ENCODE measurements around the gene RGS10.

The RGS10 gene

DNA sequence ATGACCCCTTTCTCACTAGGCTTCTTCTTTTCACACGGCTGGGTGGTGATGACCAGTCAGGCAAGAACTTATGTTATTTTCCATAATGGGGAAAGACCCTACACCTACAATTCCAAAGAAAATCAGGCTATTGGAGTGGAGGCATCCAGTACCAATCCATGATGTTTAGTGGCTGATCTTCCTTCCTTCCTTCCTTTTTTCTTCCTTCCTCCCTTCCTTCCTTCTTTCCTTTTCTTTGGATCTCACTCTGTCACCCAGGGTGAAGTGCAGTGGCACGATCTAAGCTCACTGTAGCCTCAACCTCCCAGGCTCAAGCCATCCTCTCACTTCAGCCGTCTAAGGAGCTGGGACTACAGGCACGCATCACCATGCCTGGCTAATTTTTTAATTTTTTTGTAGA is 2.5 kb downstream of the RGS10 start:
- TF ChIP-seq, protein P1, sequence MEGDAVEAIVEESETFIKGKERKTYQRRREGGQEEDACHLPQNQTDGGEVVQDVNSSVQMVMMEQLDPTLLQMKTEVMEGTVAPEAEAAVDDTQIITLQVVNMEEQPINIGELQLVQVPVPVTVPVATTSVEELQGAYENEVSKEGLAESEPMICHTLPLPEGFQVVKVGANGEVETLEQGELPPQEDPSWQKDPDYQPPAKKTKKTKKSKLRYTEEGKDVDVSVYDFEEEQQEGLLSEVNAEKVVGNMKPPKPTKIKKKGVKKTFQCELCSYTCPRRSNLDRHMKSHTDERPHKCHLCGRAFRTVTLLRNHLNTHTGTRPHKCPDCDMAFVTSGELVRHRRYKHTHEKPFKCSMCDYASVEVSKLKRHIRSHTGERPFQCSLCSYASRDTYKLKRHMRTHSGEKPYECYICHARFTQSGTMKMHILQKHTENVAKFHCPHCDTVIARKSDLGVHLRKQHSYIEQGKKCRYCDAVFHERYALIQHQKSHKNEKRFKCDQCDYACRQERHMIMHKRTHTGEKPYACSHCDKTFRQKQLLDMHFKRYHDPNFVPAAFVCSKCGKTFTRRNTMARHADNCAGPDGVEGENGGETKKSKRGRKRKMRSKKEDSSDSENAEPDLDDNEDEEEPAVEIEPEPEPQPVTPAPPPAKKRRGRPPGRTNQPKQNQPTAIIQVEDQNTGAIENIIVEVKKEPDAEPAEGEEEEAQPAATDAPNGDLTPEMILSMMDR (conservative IDR thresholded peaks at IDR 0.05; ENCODE audit: low read depth): no peak
- POLR2A ChIA-PET (ENCODE audit: low non-redundant PET): no interaction called here
- CTCF ChIA-PET: no interaction called here
- H3K27ac ChIP-seq: no peak overlapping the region
- no peak for DNase-seq (ENCODE audit: low spot score)

DNA sequence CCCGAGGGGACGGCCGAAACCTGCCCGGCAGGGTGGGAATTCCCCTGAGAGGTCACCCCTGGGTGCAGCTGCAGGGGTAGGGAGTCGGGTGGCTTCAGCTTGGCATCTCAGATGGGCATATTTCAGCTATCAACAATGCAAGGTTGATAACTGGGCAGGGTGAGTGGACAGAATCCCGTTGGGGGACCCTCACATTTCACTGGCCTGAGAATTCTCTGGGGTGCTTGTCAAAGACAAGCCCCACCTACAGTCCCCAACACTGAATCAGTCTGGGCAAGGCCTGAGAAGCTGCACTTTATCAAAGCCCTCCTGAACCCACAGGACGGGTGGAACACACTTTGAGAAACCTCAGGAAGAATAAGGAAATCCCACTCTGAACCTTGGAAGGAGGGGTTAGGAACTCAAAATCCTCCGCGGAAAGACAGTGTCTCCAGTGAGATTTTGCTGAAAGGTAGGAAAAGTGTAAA is 3.1 kb downstream of the RGS10 start:
- ChIA-PET CTCF (interaction anchor here (1.5 kb wide), 1 partner anchor 94 kb away, joined by 9 read pairs; no protein-coding TSS in a partner anchor), POLR2A (ENCODE audit: low non-redundant PET) (no interaction called here)
- TF ChIP-seq, protein P1 (conservative IDR thresholded peaks at IDR 0.05; ENCODE audit: low read depth): no peak
- no peak for DNase-seq (ENCODE audit: low spot score)
- H3K27ac ChIP-seq: peak overlapping the region; percentile 39

DNA sequence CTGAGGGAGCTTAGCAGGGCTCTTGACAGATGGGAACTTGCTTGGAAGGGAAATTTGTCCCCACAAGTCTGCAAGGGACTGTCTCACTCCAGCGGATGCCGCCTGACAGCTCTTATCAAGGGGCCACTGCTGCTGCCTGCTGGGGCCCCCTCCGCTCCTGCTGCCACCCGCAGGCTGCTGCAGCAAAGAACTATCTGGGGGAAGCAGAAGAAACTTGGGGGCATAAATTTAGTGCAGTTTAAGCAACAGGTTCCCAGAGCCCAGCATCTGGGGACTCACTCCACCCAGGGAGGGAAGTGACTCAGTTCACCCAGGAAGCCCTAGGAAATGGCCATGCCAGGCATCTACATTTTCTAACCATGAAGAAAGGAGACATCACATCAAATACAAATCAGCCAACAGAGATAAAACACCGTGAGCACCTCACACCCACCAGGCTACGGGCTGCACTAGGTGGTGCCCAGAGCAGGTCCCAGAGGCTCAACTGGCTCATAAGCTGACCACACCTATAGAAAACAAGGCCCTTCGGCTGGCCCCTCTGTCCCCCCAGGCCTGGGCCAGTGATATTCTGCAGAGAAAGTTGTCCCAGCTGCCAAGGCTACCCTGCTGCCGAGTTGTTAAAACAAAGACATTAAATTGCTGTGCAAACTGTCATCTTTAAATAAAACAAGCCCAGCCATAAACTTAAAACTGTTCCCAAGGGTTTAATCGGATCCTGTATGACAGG is 3.7 kb downstream of the RGS10 start:
- ChIA-PET POLR2A (ENCODE audit: low non-redundant PET) (no interaction called here), CTCF (interaction anchor here (1.5 kb wide), 1 partner anchor 94 kb away, joined by 9 read pairs; no protein-coding TSS in a partner anchor)
- TF ChIP-seq, protein P1 (conservative IDR thresholded peaks at IDR 0.05; ENCODE audit: low read depth): no peak
- DNase-seq (ENCODE audit: low spot score): no peak
- peak overlapping the region; percentile 39 for H3K27ac ChIP-seq

DNA sequence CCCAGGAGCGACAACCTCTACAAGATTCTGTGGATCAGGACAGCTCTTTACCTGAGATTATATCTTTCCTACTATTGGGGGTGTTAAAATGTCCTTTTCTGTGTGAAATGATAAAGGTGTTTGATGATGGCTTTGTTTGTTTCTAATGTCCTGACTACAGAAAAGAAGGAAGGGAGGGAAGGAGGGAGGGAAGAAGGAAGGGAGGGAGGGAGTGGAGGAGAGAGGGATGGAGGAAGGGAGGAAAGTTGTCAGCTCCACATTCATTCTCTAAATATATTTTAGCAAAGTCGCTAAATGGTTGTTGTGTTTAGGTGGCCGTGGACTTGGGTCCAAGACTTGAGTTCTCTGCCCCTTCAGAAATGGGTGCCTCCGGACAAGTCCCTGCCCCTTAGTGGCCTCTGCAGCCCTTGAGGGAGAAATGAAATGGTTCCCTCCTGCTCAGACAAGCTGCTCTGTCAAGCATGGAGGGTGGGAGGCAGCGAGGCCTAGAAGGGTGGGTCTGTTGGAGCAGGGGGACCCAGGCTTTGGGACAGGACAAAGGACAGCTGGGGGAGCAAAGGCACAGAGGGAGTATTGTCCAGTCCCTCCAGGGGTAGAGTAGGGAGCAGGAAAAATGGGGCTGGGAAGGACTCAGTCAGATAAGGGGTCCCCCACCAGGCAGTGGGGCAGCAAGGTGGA is 4.4 kb downstream of the RGS10 start:
- TF ChIP-seq, protein P1 (conservative IDR thresholded peaks at IDR 0.05; ENCODE audit: low read depth): no peak
- ChIA-PET POLR2A (ENCODE audit: low non-redundant PET) (no interaction called here), CTCF (interaction anchor here (0.6 to 1.5 kb wide), 2 partner anchors 93 to 99 kb away, joined by 3 to 9 read pairs; no protein-coding TSS in a partner anchor)
- H3K27ac ChIP-seq: peak overlapping the region; percentile 39; the same call in 1 of the 2 replicates
- DNase-seq (ENCODE audit: low spot score): no peak

DNA sequence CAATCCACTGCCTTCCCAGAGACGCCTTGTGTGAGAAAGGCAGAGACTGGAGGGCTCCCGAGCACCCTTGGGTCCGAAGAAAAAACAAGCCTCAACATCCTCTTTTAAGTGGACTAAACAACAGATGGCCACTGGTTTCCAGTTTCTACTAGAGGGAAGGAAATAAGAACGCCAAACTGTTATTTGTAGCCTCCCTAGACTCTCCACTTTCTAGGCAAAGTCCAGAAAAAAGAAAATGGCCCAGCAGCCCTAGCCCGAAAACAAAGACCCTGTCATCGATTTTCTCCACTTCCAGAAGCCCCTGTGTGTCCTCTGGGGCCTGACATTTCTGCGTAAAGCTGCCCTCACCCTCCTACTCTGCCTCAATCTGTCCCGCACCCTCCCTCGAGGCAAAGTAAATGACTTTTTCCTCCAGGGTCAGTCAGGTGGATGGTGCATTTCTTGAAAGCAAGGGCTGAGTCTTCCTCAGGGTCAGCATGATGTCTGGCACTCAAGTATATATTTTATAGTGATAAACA is 6.0 kb downstream of the RGS10 start:
- TF ChIP-seq, protein P1 (conservative IDR thresholded peaks at IDR 0.05; ENCODE audit: low read depth): no peak
- H3K27ac ChIP-seq: no peak overlapping the region
- DNase-seq (ENCODE audit: low spot score): no peak
- ChIA-PET POLR2A (ENCODE audit: low non-redundant PET) (no interaction called here), CTCF (no interaction called here)

DNA sequence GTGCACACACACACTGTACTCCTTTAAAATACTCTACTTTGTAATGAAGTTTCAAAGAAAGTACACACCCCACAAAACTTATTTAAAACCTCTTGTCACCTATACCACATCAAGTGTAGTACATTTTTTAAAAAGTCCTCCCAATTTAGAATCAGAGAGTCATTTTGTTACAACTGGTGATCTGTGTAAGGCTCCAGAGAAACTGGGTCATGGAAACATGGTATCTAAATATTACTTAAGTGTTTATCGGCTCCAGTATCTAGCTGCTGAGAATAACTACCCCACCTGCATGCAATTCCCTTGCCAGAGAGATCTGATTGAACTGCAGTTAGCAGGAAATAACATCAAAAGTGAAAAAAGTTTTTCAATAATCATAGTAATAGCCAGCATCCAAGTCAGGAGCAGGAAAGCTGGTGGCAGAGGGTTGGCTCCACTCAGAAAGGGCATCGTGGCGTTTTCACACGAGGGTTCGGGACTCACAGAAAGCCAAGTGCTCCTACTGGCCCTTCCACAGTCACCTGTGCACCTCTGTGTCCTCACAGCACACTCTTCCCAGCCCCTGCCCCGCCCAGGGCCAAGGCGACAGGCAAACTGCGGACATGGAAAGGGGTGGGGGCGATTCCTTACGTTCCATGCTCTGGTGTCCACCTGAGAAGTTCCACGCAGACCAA is 6.5 kb downstream of the RGS10 start:
- H3K27ac ChIP-seq: no peak overlapping the region
- DNase-seq (ENCODE audit: low spot score): no peak
- ChIA-PET CTCF (no interaction called here), POLR2A (ENCODE audit: low non-redundant PET) (no interaction called here)
- TF ChIP-seq, protein P1 (conservative IDR thresholded peaks at IDR 0.05; ENCODE audit: low read depth): no peak

All from RWPE1 (cell line).